Ishikawa (cell line): ENCODE measurements around the gene KLHL14.
A peak's percentile ranks its signal among the peaks of the same experiment; 100 is the strongest.

Experiments
- CEBPB ChIP-seq: IDR thresholded peaks from 2 replicates; pipeline ENCODE4 v1.6.1; 2012
- CREB1 ChIP-seq: IDR thresholded peaks from 2 replicates; pipeline ENCODE4 v1.6.1; 2012; ENCODE audit warnings: low read depth
- EGR1 ChIP-seq: IDR thresholded peaks from 2 replicates; pipeline ENCODE4 v1.6.1; 2012
- EP300 ChIP-seq: IDR thresholded peaks from 2 replicates; pipeline ENCODE4 v1.6.1; 2012; ENCODE audit warnings: borderline replicate concordance
- FOXM1 ChIP-seq: IDR thresholded peaks from 2 replicates; pipeline ENCODE4 v1.6.1; 2012; ENCODE audit warnings: low read depth, borderline replicate concordance
- MAX ChIP-seq: IDR thresholded peaks from 2 replicates; pipeline ENCODE4 v1.6.1; 2012
- NFIC ChIP-seq: IDR thresholded peaks from 2 replicates; pipeline ENCODE4 v1.6.1; 2012
- RAD21 ChIP-seq: IDR thresholded peaks from 2 replicates; pipeline ENCODE4 v1.6.1; 2012; ENCODE audit warnings: low read depth
- REST ChIP-seq: IDR thresholded peaks from 2 replicates; pipeline ENCODE4 v1.6.1; 2012; ENCODE audit warnings: low read depth, mild to moderate bottlenecking
- TAF1 ChIP-seq: IDR thresholded peaks from 2 replicates; pipeline ENCODE4 v1.6.1; 2012; ENCODE audit warnings: low read depth, mild to moderate bottlenecking
- TCF12 ChIP-seq: IDR thresholded peaks from 2 replicates; pipeline ENCODE4 v1.6.1; 2012; ENCODE audit warnings: low read depth
- TEAD4 ChIP-seq: IDR thresholded peaks from 2 replicates; pipeline ENCODE4 v1.6.1; 2012
- USF1 ChIP-seq: IDR thresholded peaks from 2 replicates; pipeline ENCODE4 v1.6.1; 2012
- YY1 ChIP-seq: IDR thresholded peaks from 2 replicates; pipeline ENCODE4 v1.6.1; 2012; ENCODE audit warnings: low read depth
- ZBTB7A ChIP-seq: IDR thresholded peaks from 2 replicates; pipeline ENCODE4 v1.6.1; 2012; ENCODE audit warnings: low read depth

Gene KLHL14

GRCh38 chr18:32753656-32754260, 19.1 kb downstream of the KLHL14 start:
- TF ChIP-seq TEAD4 = no peak
- no peak for TF ChIP-seq EP300
- TF ChIP-seq RAD21 = no peak
- TF ChIP-seq EGR1 = no peak
- TF ChIP-seq MAX = no peak
- no peak for TF ChIP-seq USF1
- no peak for TF ChIP-seq REST
- TF ChIP-seq YY1 = no peak
- no peak for TF ChIP-seq TCF12
- no peak for TF ChIP-seq TAF1
- TF ChIP-seq CREB1 = no peak
- TF ChIP-seq ZBTB7A = no peak
- no peak for TF ChIP-seq CEBPB
- TF ChIP-seq NFIC = no peak
- no peak for TF ChIP-seq FOXM1

- TF ChIP-seq TAF1 = no peak
- TF ChIP-seq NFIC = no peak
- TF ChIP-seq REST = no peak
- no peak for TF ChIP-seq TCF12
- TF ChIP-seq FOXM1 = no peak
- no peak for TF ChIP-seq MAX
- TF ChIP-seq YY1 = no peak
- TF ChIP-seq ZBTB7A = no peak
- TF ChIP-seq CREB1 = no peak
- TF ChIP-seq TEAD4 = no peak
Measured at GRCh38 chr18:32750328-32750727, 22.5 kb downstream of the KLHL14 start.

- TF ChIP-seq TEAD4 = no peak
- TF ChIP-seq USF1 = no peak
Measured at GRCh38 chr18:32749809-32750208, 23.0 kb downstream of the KLHL14 start.

- TF ChIP-seq CREB1 = no peak
- TF ChIP-seq MAX = peak; percentile 23; the same call in 1 of the 2 replicates
Measured at GRCh38 chr18:32742579-32742978, 30.2 kb downstream of the KLHL14 start.

GRCh38 chr18:32735781-32736180, 37.0 kb downstream of the KLHL14 start:
- TF ChIP-seq NFIC (peak; percentile 62; the same call in 1 of the 2 replicates), REST (no peak), ZBTB7A (no peak), EP300 (peak; percentile 73), CEBPB (no peak), TAF1 (no peak), RAD21 (no peak; the same call in 1 of the 2 replicates), TCF12 (peak; percentile 47; the same call in 1 of the 2 replicates), TEAD4 (peak; percentile 77), YY1 (no peak), USF1 (no peak), MAX (0 out of 2 replicates have a peak, but pooled peaks have one; percentile 25), EGR1 (no peak), CREB1 (no peak), FOXM1 (peak; percentile 75)
